ENCODE data around the gene DAP. TPM values are rescaled to one million over a fixed set of nuclear protein-coding genes. Genes with fewer than 3 reads are reported as not detected.

Gene DAP
- total and polyA plus RNA-seq, 2 of the 13 experiments (the other 11 are each of a cell fraction or from before 2014, with no cell fraction given) = 22.0 to 57.5 TPM

- ChIA-PET CTCF (ENCODE audit: low intra/inter-chr PET ratio, low total read pairs) (no interaction called here), POLR2A (no interaction called here)
- BruUV-seq (replicated peaks) = no TSS peak
- TF ChIP-seq HNRNPUL1 (IDR thresholded peaks at IDR 0.05; ENCODE audit: low read depth, low read length) (no peak), ZNF280B (CRISPR knock-in tag; IDR thresholded peaks at IDR 0.05; ENCODE audit: borderline replicate concordance) (no peak), RARG (CRISPR knock-in tag; IDR thresholded peaks at IDR 0.05; ENCODE audit: low read depth) (no peak), POLR2AphosphoS5 (IDR thresholded peaks at IDR 0.05; ENCODE audit: low read depth, low read length) (no peak), FOXO4 (CRISPR knock-in tag; conservative IDR thresholded peaks at IDR 0.05) (no peak), HES4 (CRISPR knock-in tag; IDR thresholded peaks at IDR 0.05; ENCODE audit: borderline replicate concordance) (no peak), ZNF281 (CRISPR knock-in tag; IDR thresholded peaks at IDR 0.05; ENCODE audit: borderline replicate concordance) (no peak), NR1H2 (CRISPR knock-in tag; IDR thresholded peaks at IDR 0.05; ENCODE audit: borderline replicate concordance, low read depth) (no peak), ZHX2 (IDR thresholded peaks at IDR 0.05; ENCODE audit: low read depth) (no peak), ZHX2 (CRISPR knock-in tag; IDR thresholded peaks at IDR 0.05; ENCODE audit: borderline replicate concordance) (no peak), DNMT3B (CRISPR knock-in tag; conservative IDR thresholded peaks at IDR 0.05) (no peak), MAFK (conservative IDR thresholded peaks at IDR 0.05 in 1 of 2, IDR thresholded peaks at IDR 0.05 in 1 of 2; ENCODE audit: low read length in 2 of 2) (no peak)
Observed at GRCh38 chr5:10753178-10753577, 7.9 kb downstream of the DAP start.

More at GRCh38 chr5:10753178-10753577, 7.9 kb downstream of the DAP start:
- H3K27ac ChIP-seq (ENCODE audit: extremely low read length, insufficient read depth, low read length) = no peak overlapping the region
- no peak overlapping the region for H3K9ac ChIP-seq (ENCODE audit: insufficient read depth, low read depth, low read length)
- peaks cover 15 to 77% of the 10 kb centered on the region in 2 experiments for H3K36me3 ChIP-seq (replicated peaks in 1 of 2; ENCODE audit: control insufficient read depth in 1 of 2, insufficient read depth in 2 of 2, low read length in 2 of 2)
- intact Hi-C loops (cut with micrococcal nuclease; ENCODE audit: unreplicated experiment) = no loop called here
- DNase-seq (ENCODE audit: low spot score) = no peak
- H3K79me2 ChIP-seq (ENCODE audit: insufficient read depth, low read length) = peaks cover 85% of the 10 kb centered on the region
- H3K9me3 ChIP-seq (ENCODE audit: low read length) = no peaks in the 10 kb centered on the region
- peaks cover 30% of the 10 kb centered on the region for H4K20me1 ChIP-seq (ENCODE audit: insufficient read depth, low read length)
- peaks cover 64% of the 10 kb centered on the region for H3K4me1 ChIP-seq (ENCODE audit: insufficient read depth, low read length)
- ATAC-seq = no peak
- no peak overlapping the region for H2AFZ ChIP-seq (ENCODE audit: low read length)
- H3K4me3 ChIP-seq (replicated peaks in 1 of 3; ENCODE audit: insufficient read depth in 1 of 3, low read depth in 2 of 3, low read length in 3 of 3) = no peak overlapping the region
- in situ Hi-C loops (cut with HindIII; ENCODE audit: extremely low pct_ligation_motif_present, low pct_unique_long_range_greater_than_20kb) = no loop called here
- no peak for FAIRE-seq
- no peaks in the 10 kb centered on the region for H3K27me3 ChIP-seq (ENCODE audit: control insufficient read depth in 1 of 2, insufficient read depth in 2 of 2, low read length in 2 of 2)
- H3K4me2 ChIP-seq (ENCODE audit: low read depth, low read length) = no peak overlapping the region
- WGBS (ENCODE audit: low lambda C conversion rate) = 96% methylated on average over 9 of the region's 9 CpGs

All from HepG2 (cell line).